PC-3 (cell line): ENCODE measurements around the gene UBE2Q2.
"Not testable (repeated sequence)": the region's sequence is repeated elsewhere in the genome, so short reads cannot be mapped to it uniquely, and the experiment has no call there.

Source experiments
- CTCF ChIP-seq: fragments of 300-600 bp; sonication (generic); conservative IDR thresholded peaks from 2 replicates; pipeline ENCODE4 v1.5.1; 2017; ENCODE audit warnings: antibody characterized with exemption, low read depth, mild to moderate bottlenecking, low read length
- EZH2 ChIP-seq: fragments of 300-600 bp; sonication (generic); IDR thresholded peaks from one replicate; pipeline ENCODE4 v1.6.1; 2017; ENCODE audit warnings: antibody characterized with exemption, mild to moderate bottlenecking, low read length; ENCODE audit not compliant: unreplicated experiment
- EZH2phosphoT487 ChIP-seq: fragments of 300-600 bp; sonication (generic); IDR thresholded peaks from 2 replicates; pipeline ENCODE4 v1.6.1; 2018; ENCODE audit warnings: mild to moderate bottlenecking, antibody characterized with exemption, low read length, borderline replicate concordance

- not testable (repeated sequence) for TF ChIP-seq CTCF, EZH2phosphoT487, EZH2
Measured at GRCh38 chr15:75910355-75910754, 67.1 kb downstream of the UBE2Q2 start.
